GM23338 (cell line): Measurements from ENCODE around the gene COMMD10. TPM values are rescaled to one million over a fixed set of nuclear protein-coding genes. Genes with fewer than 3 reads are reported as not detected.

ENCODE experiments used
- ATAC-seq: fragments of 200-7000 bp; cut with Tn5 transposase; 3 replicates; pipeline ENCODE4 v1.9.1; 2020
- DNase-seq: peaks from one replicate; pipeline ENCODE4 v3.0.0-alpha.2; 2015; ENCODE audit warnings: low spot score
- H2AFZ ChIP-seq: fragments of 200-600 bp; sonication (generic); 2 replicates; pipeline ENCODE4 v1.8.0; 2016; ENCODE audit warnings: antibody characterized with exemption, mild to moderate bottlenecking, moderate library complexity
- H3F3A ChIP-seq: fragments of 200-600 bp; sonication (generic); replicated peaks from 2 replicates; pipeline ENCODE4 v1.8.0; 2017; ENCODE audit warnings: antibody characterized with exemption, mixed run types, low read depth
- H3K27ac ChIP-seq: fragments of 200-600 bp; sonication (generic); 2 replicates; pipeline ENCODE4 v1.6.1; 2016; ENCODE audit warnings: low read depth
- H3K27me3 ChIP-seq: fragments of 200-600 bp; sonication (generic); 2 replicates; pipeline ENCODE4 v1.8.0; 2016; ENCODE audit warnings: mild to moderate bottlenecking, mixed run types, moderate library complexity; ENCODE audit not compliant: insufficient read depth
- H3K36me3 ChIP-seq: fragments of 200-600 bp; sonication (generic); 2 replicates; pipeline ENCODE4 v1.8.0; 2016; ENCODE audit warnings: mild to moderate bottlenecking; ENCODE audit not compliant: insufficient read depth
- H3K4me1 ChIP-seq: fragments of 200-600 bp; sonication (generic); 2 replicates; pipeline ENCODE4 v1.8.0; 2016; ENCODE audit warnings: mild to moderate bottlenecking, moderate library complexity; ENCODE audit not compliant: insufficient read depth
- H3K4me2 ChIP-seq: fragments of 200-600 bp; sonication (generic); 2 replicates; pipeline ENCODE4 v1.7.1; 2017; ENCODE audit warnings: mixed run types
- H3K4me3 ChIP-seq: fragments of 200-600 bp; sonication (generic); 2 replicates; pipeline ENCODE4 v1.6.1; 2016; ENCODE audit warnings: mixed run types
- H3K79me2 ChIP-seq: fragments of 200-600 bp; sonication (generic); replicated peaks from 2 replicates; pipeline ENCODE4 v1.8.0; 2017; ENCODE audit warnings: mild to moderate bottlenecking; ENCODE audit not compliant: insufficient read depth
- H3K9me2 ChIP-seq: fragments of 200-600 bp; sonication (generic); 2 replicates; pipeline ENCODE4 v1.8.0; 2017; ENCODE audit not compliant: insufficient read depth
- H4K20me1 ChIP-seq: fragments of 200-600 bp; sonication (generic); replicated peaks from 2 replicates; pipeline ENCODE4 v1.8.0; 2017; ENCODE audit warnings: mild to moderate bottlenecking; ENCODE audit not compliant: insufficient read depth
- H3K27ac Mint-ChIP-seq: 2 replicates; pipeline ENCODE4 v1.8.0; 2020; ENCODE audit warnings: inconsistent platforms, mild to moderate bottlenecking, moderate library complexity, mixed read lengths
- H3K27me3 Mint-ChIP-seq: 3 replicates; pipeline ENCODE4 v1.8.0; 2022; ENCODE audit warnings: low read depth, mild to moderate bottlenecking, moderate library complexity, mixed read lengths, inconsistent platforms; ENCODE audit not compliant: insufficient read depth, poor library complexity
- H3K36me3 Mint-ChIP-seq: 3 replicates; pipeline ENCODE4 v1.8.0; 2021; ENCODE audit warnings: low read depth, mild to moderate bottlenecking, inconsistent platforms, moderate library complexity, mixed read lengths
- H3K4me1 Mint-ChIP-seq: 3 replicates; pipeline ENCODE4 v1.8.0; 2020; ENCODE audit warnings: mild to moderate bottlenecking, inconsistent platforms, mixed read lengths
- H3K4me3 Mint-ChIP-seq: 3 replicates; pipeline ENCODE4 v1.8.0; 2021; ENCODE audit warnings: moderate library complexity, mild to moderate bottlenecking, inconsistent platforms, mixed read lengths
- H3K9me3 Mint-ChIP-seq: 3 replicates; pipeline ENCODE4 v1.8.0; 2020; ENCODE audit warnings: moderate library complexity, mild to moderate bottlenecking, inconsistent platforms, mixed read lengths
- CREB1 ChIP-seq: fragments of 250-450 bp; sonication (Bioruptor Pico); IDR thresholded peaks from 2 replicates; pipeline ENCODE4 v1.5.0; 2020; ENCODE audit warnings: low read depth, mild to moderate bottlenecking, moderate library complexity
- CTCF ChIP-seq, 2 experiments: fragments of 200-600 bp in 1 of 2; sonication (generic) in 1 of 2; conservative IDR thresholded peaks; 2 replicates each; pipeline versions ENCODE4 v1.5.1 to v1.6.1; 2016 to 2017; ENCODE audit warnings: antibody characterized with exemption in 2 of 2, low read depth in 2 of 2, mild to moderate bottlenecking in 2 of 2, moderate library complexity in 1 of 2
- ETS1 ChIP-seq: IDR thresholded peaks from 2 replicates; pipeline ENCODE4 v1.6.1; 2016; ENCODE audit warnings: antibody characterized with exemption
- EZH2 ChIP-seq: fragments of 200-600 bp; sonication (generic); IDR thresholded peaks from one replicate; pipeline ENCODE4 v1.8.0; 2017; ENCODE audit warnings: antibody characterized with exemption, mild to moderate bottlenecking, low read depth; ENCODE audit not compliant: unreplicated experiment
- EZH2phosphoT487 ChIP-seq: fragments of 200-600 bp; sonication (generic); IDR thresholded peaks from one replicate; pipeline ENCODE4 v1.8.1; 2018; ENCODE audit warnings: antibody characterized with exemption; ENCODE audit not compliant: unreplicated experiment
- JUNB ChIP-seq: IDR thresholded peaks from one replicate; pipeline ENCODE4 v1.6.1; 2016; ENCODE audit warnings: antibody characterized with exemption; ENCODE audit not compliant: unreplicated experiment
- NANOG ChIP-seq: IDR thresholded peaks from 2 replicates; pipeline ENCODE4 v1.6.1; 2016; ENCODE audit warnings: antibody characterized with exemption, borderline replicate concordance
- POLR2AphosphoS5 ChIP-seq: IDR thresholded peaks from 2 replicates; pipeline ENCODE4 v1.6.1; 2016; ENCODE audit warnings: antibody characterized with exemption, low read depth
- REST ChIP-seq: IDR thresholded peaks from one replicate; pipeline ENCODE4 v1.6.1; 2018; ENCODE audit warnings: antibody characterized with exemption; ENCODE audit not compliant: unreplicated experiment
- STAT1 ChIP-seq: IDR thresholded peaks from one replicate; pipeline ENCODE4 v1.6.1; 2016; ENCODE audit warnings: antibody characterized with exemption; ENCODE audit not compliant: unreplicated experiment
- ZNF114 ChIP-seq: fragments of 250-450 bp; sonication (Bioruptor Pico); IDR thresholded peaks from 2 replicates; pipeline ENCODE4 v1.5.0; 2020; ENCODE audit warnings: mild to moderate bottlenecking, moderate library complexity
- ZNF331 ChIP-seq: fragments of 250-450 bp; sonication (Bioruptor Pico); IDR thresholded peaks from 2 replicates; pipeline ENCODE4 v1.5.0; 2020; ENCODE audit warnings: low read depth, mild to moderate bottlenecking, moderate library complexity
- ZNF462 ChIP-seq: fragments of 250-450 bp; sonication (Bioruptor Pico); IDR thresholded peaks from 2 replicates; pipeline ENCODE4 v1.5.0; 2020; ENCODE audit warnings: mild to moderate bottlenecking, moderate library complexity
- polyA plus RNA-seq: library from polyadenylated mRNA; unstranded; fragments of >200 nt; fragmentation: Nextera tagmentation; extraction: Ambion mirVana; gene quantifications from 2 replicates; pipeline ENCODE4 v1.2.1, GENCODE V29; 2016
- total RNA-seq: library from RNA; depleted of rRNA; stranded (reverse); fragments of >200 nt; shearing (Covaris generic); gene quantifications from 2 replicates; pipeline ENCODE4 v1.2.3, GENCODE V29; 2014

COMMD10 gene
- total and polyA plus RNA-seq, 2 experiments from 2014 or later = 58.5 to 84.0 TPM

GRCh38 chr5:116288524-116288923 is 203.7 kb downstream of the COMMD10 start:
- Mint-ChIP-seq H3K9me3 (peaks cover 3% of the 10 kb centered on the region; the same call in 2 of the 3 replicates), H3K27ac (no peak overlapping the region), H3K4me3 (no peak overlapping the region), H3K4me1 (peaks cover 11% of the 10 kb centered on the region; the same call in 2 of the 3 replicates), H3K36me3 (peaks cover 9% of the 10 kb centered on the region; the same call in 2 of the 3 replicates), H3K27me3 (peaks cover 3% of the 10 kb centered on the region)
- Histone ChIP-seq H3K4me3 (no peak overlapping the region), H4K20me1 (no peaks in the 10 kb centered on the region), H2AFZ (no peak overlapping the region), H3K27me3 (no peaks in the 10 kb centered on the region), H3K79me2 (no peaks in the 10 kb centered on the region; the same call in 1 of the 2 replicates), H3K9me2 (no peaks in the 10 kb centered on the region), H3K4me2 (no peak overlapping the region), H3K27ac (no peak overlapping the region), H3K36me3 (no peaks in the 10 kb centered on the region), H3K4me1 (peaks cover 5% of the 10 kb centered on the region; the same call in 1 of the 2 replicates), H3F3A (no peaks in the 10 kb centered on the region)
- no peak for ATAC-seq
- no peak for TF ChIP-seq ZNF114 (CRISPR knock-in tag)
- TF ChIP-seq ZNF331 = no peak
- TF ChIP-seq REST = no peak
- no peak for TF ChIP-seq CTCF (conservative IDR thresholded peaks at IDR 0.05; ENCODE audit: low read depth in 2 of 2)
- TF ChIP-seq STAT1 = no peak
- TF ChIP-seq POLR2AphosphoS5 = no peak
- TF ChIP-seq JUNB = no peak
- TF ChIP-seq ETS1 = no peak
- TF ChIP-seq ZNF462 = no peak
- TF ChIP-seq EZH2 = no peak
- TF ChIP-seq NANOG = no peak
- no peak for TF ChIP-seq CREB1 (CRISPR knock-in tag)
- TF ChIP-seq EZH2phosphoT487 = no peak
- no peak for DNase-seq
